GM19372 (cell line): Measurements from ENCODE around the gene ACLY.
"Not testable (repeated sequence)": the region's sequence is repeated elsewhere in the genome, so short reads cannot be mapped to it uniquely, and the experiment has no call there.

Experiments
- ATAC-seq: cut with Tn5 transposase; IDR thresholded peaks from one replicate; pipeline ENCODE4 v1.9.1; 2021; ENCODE audit warnings: mild to moderate bottlenecking, low read depth, moderate library complexity; ENCODE audit not compliant: unreplicated experiment

Gene ACLY

GRCh38 chr17:41837761-41838538 lies 80.8 kb downstream of the ACLY start, which contains the start of gene KLHL10:
Gene KLHL10 (plus strand): TSS chr17:41837825. CDS start chr17:41837933, 108 bp downstream.
- ATAC-seq: no peak

GRCh38 chr17:41836550-41837196 lies 82.1 kb downstream of the ACLY start:
- ATAC-seq: no peak

- no peak for ATAC-seq
Observed at GRCh38 chr17:41835800-41836549, 82.8 kb downstream of the ACLY start, which contains the start of gene NT5C3B. Gene NT5C3B (minus strand): TSS chr17:41836232. CDS start chr17:41836193, 39 bp downstream.

GRCh38 chr17:41835214-41835799 lies 83.4 kb downstream of the ACLY start:
- no peak for ATAC-seq

GRCh38 chr17:41829961-41830360 lies 88.8 kb downstream of the ACLY start:
- not testable (repeated sequence) for ATAC-seq

- ATAC-seq: no peak
Observed at GRCh38 chr17:41825175-41825845, 93.4 kb downstream of the ACLY start.

- ATAC-seq: no peak
Observed at GRCh38 chr17:41824086-41824485, 94.7 kb downstream of the ACLY start.

- no peak for ATAC-seq
Observed at GRCh38 chr17:41823580-41823979, 95.2 kb downstream of the ACLY start.

- no peak for ATAC-seq
Observed at GRCh38 chr17:41823141-41823524, 95.6 kb downstream of the ACLY start.

- ATAC-seq: no peak
Observed at GRCh38 chr17:41822216-41823140, 96.3 kb downstream of the ACLY start.

GRCh38 chr17:41821776-41822175 lies 97.0 kb downstream of the ACLY start:
- ATAC-seq: no peak

- no peak for ATAC-seq
Observed at GRCh38 chr17:41818024-41818423, 100.7 kb downstream of the ACLY start.
